ENCODE results near the gene METTL3.

DNA sequence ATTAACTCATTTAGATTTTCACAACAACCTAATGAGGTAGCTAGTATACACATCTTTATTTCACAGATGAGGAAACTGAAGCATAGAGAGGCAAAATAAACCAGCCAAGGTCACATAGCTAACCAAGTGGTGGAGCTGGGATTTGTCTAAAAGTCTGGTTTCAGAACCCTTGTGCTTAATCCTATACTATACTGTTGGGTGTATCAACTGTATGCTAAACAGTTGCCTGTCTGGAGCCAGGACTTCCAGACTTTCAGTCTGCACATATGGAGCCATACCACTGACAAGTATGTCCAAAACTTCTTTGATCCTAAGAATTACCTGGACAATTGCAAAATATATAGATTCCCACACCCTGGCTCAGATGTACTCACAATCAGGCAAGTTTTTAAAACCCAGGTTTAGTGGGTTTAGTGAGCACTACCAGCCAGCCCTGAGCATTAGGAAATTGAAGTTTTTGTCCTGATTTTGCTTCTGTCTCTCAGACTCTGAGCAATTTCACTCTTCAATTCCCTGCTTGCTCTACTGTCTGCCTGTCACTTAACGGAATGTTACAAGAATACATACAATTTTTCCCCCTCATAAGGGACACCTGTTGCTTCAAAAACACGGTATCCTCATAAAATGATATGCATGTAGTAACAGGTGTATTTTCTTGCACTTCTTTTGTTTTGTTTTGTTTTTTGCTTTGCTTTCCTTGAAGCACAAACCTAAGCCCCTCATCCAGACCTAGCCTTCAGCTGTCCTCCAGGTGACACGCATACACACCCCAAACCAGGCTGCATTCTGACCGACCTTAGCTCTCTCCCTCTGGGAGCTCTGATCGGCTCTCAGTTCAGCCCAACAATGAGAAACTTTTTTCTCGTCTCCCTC, 24.6 kb upstream of the METTL3 start:
- TF ChIP-seq POLR2A (IDR thresholded peaks at IDR 0.05) (no peak), CTCF (IDR thresholded peaks at IDR 0.05) (no peak)
